SK-N-MC (cell line): ENCODE measurements around the gene EXOC1L.

Experiments
- EZH2 ChIP-seq: fragments of 200-600 bp; sonication (generic); IDR thresholded peaks from one replicate; pipeline ENCODE4 v1.6.1; 2017; ENCODE audit warnings: antibody characterized with exemption
- FOXP2 ChIP-seq: optimal IDR thresholded peaks from 2 replicates; pipeline ENCODE3; 2011; ENCODE audit warnings: mild to moderate bottlenecking, moderate library complexity; ENCODE audit not compliant: insufficient read depth; ENCODE audit errors: extremely low read length, control extremely low read depth
- POLR2AphosphoS5 ChIP-seq: IDR thresholded peaks from 2 replicates; pipeline ENCODE4 v1.6.1; 2012; ENCODE audit warnings: mild to moderate bottlenecking, low read depth, low read length, borderline replicate concordance

DNA sequence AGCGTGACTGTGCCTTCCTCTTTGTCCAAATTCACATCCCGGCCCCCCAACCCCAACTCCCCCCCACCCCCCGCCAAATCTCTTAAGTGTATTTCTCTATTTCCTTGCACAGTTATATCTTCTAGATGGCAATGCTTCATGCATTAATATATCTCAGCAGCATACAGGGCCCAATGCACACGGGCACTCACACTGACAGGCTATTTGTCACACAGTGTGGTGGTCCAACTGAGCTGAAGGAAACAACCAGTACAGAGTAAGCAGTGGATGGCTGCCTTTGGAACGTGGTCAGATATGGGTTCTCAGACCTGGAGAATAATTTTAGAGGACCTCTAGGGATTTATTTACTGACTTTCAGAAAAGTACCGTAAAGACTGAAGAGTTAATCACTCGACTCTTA is 34.5 kb downstream of the EXOC1L start:
- TF ChIP-seq EZH2 (no peak), POLR2AphosphoS5 (no peak), FOXP2 (no peak)
